Measurements from ENCODE around the gene APOBEC2. TPM values are rescaled to one million over a fixed set of nuclear protein-coding genes. Genes with fewer than 3 reads are reported as not detected.

APOBEC2 gene
- total and polyA plus RNA-seq, 2 of the 4 experiments (the other 2 are of a cell fraction) = not detected

GRCh38 chr6:41092421-41093140, 39.6 kb downstream of the APOBEC2 start:
- H4K8ac ChIP-seq (ENCODE audit: low read depth in 2 of 2, low read length in 2 of 2) = no peak overlapping the region
- H2AK9ac ChIP-seq (replicated peaks; ENCODE audit: low read depth, low read length, poor library complexity) = no peak overlapping the region
- no CpG with 5 or more reads among the region's 4 CpGs for WGBS, 2 experiments (ENCODE audit: extremely low coverage in 2 of 2, insufficient read length in 1 of 2)
- peaks cover 5 to 6% of the 10 kb centered on the region in 2 experiments for H3K79me1 ChIP-seq (ENCODE audit: low read depth in 1 of 2, low read length in 2 of 2)
- POLR2A ChIA-PET (ENCODE audit: unreplicated experiment) = no interaction called here
- peaks cover 5% of the 10 kb centered on the region for H3K4me1 ChIP-seq (ENCODE audit: control insufficient read depth, insufficient read depth, low read length)
- DNase-seq (peak; percentile 37), ATAC-seq (ENCODE audit: low read depth) (peak; percentile 69)
- H3K4me2 ChIP-seq (ENCODE audit: low read depth, low read length) = no peak overlapping the region
- no TSS peak for BruUV-seq (replicated peaks)
- H2AFZ ChIP-seq (replicated peaks; ENCODE audit: low read length, poor library complexity) = no peak overlapping the region
- H3K56ac ChIP-seq (ENCODE audit: extremely low read depth, insufficient read depth, low read length) = no peak overlapping the region
- H2BK120ac ChIP-seq (ENCODE audit: low read depth, low read length) = no peak overlapping the region
- in situ Hi-C loops (cut with MboI; ENCODE audit: low sequenced_read_pairs) (loop anchor here (10.0 kb wide), 1 partner anchor 92 kb away; no protein-coding TSS in a partner anchor), intact Hi-C loops (cut with micrococcal nuclease) (loop anchor here (1.0 kb wide), 2 partner anchors 90 to 226 kb away; no protein-coding TSS in a partner anchor), dilution Hi-C loops (cut with HindIII; ENCODE audit: low sequenced_read_pairs, unreplicated experiment) (no loop called here)
- no peak overlapping the region for H3K9ac ChIP-seq (ENCODE audit: low read depth, low read length)
- no peak overlapping the region for H4K5ac ChIP-seq (ENCODE audit: low read depth, low read length)
- no peaks in the 10 kb centered on the region for H4K20me1 ChIP-seq (ENCODE audit: insufficient read depth, low read length)
- peaks cover 50% of the 10 kb centered on the region for H3K36me3 ChIP-seq (ENCODE audit: control insufficient read depth, insufficient read depth, low read length)
- H4K91ac ChIP-seq (ENCODE audit: insufficient read depth, low read depth, low read length) = no peak overlapping the region
- no peak overlapping the region for H3K14ac ChIP-seq (replicated peaks; ENCODE audit: low read depth, low read length)
- no peak overlapping the region for H3K4me3 ChIP-seq (ENCODE audit: insufficient read depth, low read depth, low read length)
- H3K4ac ChIP-seq (ENCODE audit: low read depth, low read length) = no peak overlapping the region
- H3K9me1 ChIP-seq (ENCODE audit: insufficient read depth, low read length) = peaks cover 2% of the 10 kb centered on the region; the same call in 1 of the 2 replicates
- H3K27me3 ChIP-seq (ENCODE audit: control insufficient read depth, insufficient read depth, low read length) = no peaks in the 10 kb centered on the region
- no peak overlapping the region for H3K18ac ChIP-seq (ENCODE audit: low read depth, low read length)
- no peak overlapping the region for H3K23ac ChIP-seq (ENCODE audit: low read depth, low read length)
- no peak overlapping the region for H2AK5ac ChIP-seq (ENCODE audit: low read depth, low read length)
- H3K9me3 ChIP-seq (ENCODE audit: control insufficient read depth, insufficient read depth, low read length) = no peaks in the 10 kb centered on the region
- TF ChIP-seq RAD21 (IDR thresholded peaks at IDR 0.05; ENCODE audit: low read length) = peak; percentile 44; the same call in 1 of the 2 replicates
- no peak for TF ChIP-seq CEBPB (IDR thresholded peaks at IDR 0.05; ENCODE audit: low read depth, low read length)
- TF ChIP-seq CTCF (conservative IDR thresholded peaks at IDR 0.05; ENCODE audit: low read depth, low read length) = peak; percentile 47
- peak; percentile 31; the same call in 1 of the 2 replicates for TF ChIP-seq SMC3 (IDR thresholded peaks at IDR 0.05; ENCODE audit: low read depth, low read length)
- CTCF ChIA-PET = interaction anchor here (0.6 to 2.0 kb wide), 4 partner anchors 11 to 90 kb away, joined by 3 to 7 read pairs (median 4); no protein-coding TSS in a partner anchor
- no peak overlapping the region for H2BK15ac ChIP-seq (ENCODE audit: low read depth, low read length)
- H2BK20ac ChIP-seq (ENCODE audit: low read depth, low read length) = no peak overlapping the region
- H3K27ac ChIP-seq (ENCODE audit: insufficient read depth, low read length) = no peak overlapping the region
- H2BK5ac ChIP-seq (ENCODE audit: low read depth, low read length, poor library complexity, severe bottlenecking) = no peak overlapping the region
